HT-29 (cell line): ENCODE data around the gene PCDH9. TPM values are rescaled to one million over a fixed set of nuclear protein-coding genes. Genes with fewer than 3 reads are reported as not detected.

Source experiments
- DNase-seq: peaks from one replicate; pipeline ENCODE4 v3.0.0-alpha.2; 2015; ENCODE audit warnings: low spot score
- total RNA-seq: library from RNA; depleted of rRNA; stranded (reverse); fragments of >200 nt; shearing (Covaris generic); gene quantifications from 2 replicates; pipeline ENCODE4 v1.2.3, GENCODE V29; 2014

The PCDH9 gene
- total RNA-seq, 1 experiment from 2014 or later: not detected

DNA sequence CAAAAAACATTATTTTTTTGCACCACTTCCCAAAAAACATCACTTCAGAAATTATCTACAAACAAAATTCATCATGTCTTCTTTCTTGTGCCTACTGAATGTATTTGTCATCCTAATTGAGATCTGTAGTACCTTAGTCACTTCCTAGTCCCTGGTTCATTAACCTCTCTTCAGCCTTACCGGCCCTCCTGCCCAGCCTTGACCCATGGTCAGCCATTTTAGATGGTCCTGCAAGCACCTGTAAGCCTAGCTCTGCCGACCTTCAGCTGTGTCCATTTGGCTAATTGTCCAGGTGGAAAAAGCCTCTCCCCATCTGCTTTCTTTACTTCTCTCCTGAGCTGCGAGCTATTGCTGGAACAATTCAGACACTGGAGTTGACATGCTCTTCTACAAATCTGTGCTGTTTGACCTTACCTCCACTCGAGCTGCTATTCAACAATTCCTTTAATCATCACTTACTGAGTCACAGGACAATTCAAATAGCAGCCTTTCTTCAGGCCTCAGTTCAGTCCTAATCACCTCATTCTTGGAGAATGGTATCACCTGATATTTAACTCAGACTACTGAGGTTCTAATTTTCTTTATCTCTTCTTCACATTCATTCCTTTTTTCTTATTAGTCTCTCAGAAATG, 882.5 kb downstream of the PCDH9 start:
- no peak for DNase-seq

GRCh38 chr13:66345971-66346370, 884.2 kb downstream of the PCDH9 start:
- DNase-seq: no peak

DNA sequence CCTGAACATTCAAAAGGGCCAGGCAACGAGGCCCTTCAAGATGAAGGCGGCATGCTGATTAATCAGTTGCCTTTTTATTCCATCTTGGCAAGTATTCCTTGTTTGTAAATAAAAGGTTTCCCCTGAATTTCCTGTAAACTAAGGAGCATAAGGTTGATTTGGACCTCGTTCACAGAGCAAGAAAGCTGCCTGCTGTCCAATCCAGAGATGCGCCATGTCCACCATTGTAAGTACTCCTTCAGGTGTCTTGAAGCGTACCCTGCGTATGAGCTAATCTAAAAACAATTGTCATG, 884.7 kb downstream of the PCDH9 start:
- DNase-seq: no peak

- no peak for DNase-seq
Measured at GRCh38 chr13:66344805-66345517, 885.2 kb downstream of the PCDH9 start.

DNA sequence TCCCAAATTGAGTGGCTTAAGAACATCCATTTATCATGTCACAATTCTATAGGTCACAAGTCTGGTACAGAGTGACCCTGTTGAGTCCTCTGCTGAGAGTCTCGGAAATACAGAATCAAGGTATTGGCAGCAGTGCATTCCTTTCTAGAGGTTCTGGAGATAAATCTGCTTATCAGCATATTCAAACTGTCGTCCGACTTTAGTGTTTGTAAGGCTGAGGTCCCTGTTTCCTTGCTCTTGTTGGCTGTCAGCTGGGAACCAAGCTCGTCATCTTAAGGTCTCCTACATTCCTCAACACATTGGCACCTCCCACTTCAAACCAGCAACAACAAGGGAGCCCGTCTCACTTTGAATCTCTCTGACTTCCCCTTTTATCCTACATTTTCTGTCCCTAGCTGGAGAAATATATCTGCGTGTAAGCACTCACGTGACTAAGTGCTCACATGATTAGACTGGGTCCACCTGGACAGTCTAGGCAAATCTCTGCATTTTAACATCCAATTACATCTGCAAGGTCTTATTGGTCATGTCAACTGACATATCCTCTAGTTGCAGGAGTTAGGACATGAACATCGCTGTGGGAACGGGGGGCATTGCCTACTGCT, 886.8 kb downstream of the PCDH9 start:
- no peak for DNase-seq

DNA sequence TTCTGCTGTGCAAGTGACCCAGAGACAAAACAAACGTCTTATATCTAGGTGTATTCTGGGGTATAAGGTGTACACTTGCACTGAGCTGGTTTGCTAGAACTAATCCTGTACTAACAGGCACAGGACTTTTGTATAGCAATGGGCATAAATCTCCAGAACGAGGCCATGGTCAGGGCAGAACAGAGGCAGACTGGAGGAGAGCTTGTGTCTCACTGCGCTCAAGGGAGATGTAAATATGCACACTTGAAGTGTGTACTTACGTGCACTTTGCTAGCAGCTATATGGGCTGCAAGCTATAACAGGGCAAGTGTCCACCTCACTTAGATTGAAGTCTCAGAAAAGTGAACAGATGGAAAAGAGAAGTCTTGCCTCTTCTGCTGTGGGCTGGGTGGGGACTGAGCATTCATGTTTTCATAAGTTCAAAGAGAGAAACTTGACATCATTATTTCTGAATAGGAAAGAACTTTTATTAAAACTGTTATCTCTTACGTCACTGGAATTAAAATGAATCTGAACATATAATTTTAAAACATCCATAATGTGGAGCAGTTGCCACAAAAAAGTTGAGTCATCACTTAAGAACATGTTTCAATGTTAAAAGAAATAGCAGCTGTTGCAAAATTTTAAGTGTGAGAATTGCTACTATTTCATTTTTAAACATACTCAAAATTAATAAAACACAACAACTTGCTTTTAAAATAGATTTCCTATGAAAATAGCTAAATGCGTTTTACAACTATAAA, 888.3 kb downstream of the PCDH9 start:
- no peak for DNase-seq

DNA sequence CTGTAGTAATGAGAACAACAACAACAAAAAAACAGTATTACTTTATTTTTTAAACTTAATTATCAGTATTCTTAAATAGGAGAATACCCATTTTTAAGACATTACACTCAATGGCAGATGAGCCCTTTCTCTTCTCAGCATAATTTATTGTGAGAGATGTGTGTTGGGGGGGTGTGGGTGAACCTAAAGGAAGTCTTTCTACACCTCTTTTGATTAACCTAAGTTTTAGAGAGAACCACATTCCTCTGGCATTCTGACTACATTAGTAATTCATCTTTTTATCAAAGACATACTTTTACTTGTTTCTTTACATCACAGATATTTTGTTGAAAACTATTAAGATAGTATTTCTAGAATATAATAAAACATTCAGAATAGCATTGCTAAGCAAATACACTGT, 890.9 kb downstream of the PCDH9 start:
- no peak for DNase-seq

GRCh38 chr13:66338542-66338941, 891.6 kb downstream of the PCDH9 start:
- DNase-seq: no peak

DNA sequence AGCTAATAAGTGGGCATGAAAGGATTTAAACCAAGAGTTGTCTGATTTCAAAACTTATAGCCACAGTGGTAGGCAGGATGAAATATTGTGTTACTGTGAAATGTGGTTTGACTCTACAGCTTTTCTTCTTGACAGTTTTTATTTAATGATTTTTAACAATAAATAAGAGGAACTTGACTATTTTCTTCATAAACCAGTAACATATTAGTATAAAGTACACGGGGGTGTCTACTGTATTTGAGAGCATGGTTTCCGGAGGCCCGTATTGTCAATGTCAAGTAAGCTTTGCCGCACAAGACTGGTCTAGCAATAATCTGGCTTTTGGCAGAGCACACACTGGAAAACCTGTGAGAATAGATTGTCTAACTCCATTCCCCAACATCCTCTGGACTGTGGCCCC, 894.5 kb downstream of the PCDH9 start:
- DNase-seq: no peak

GRCh38 chr13:66329988-66330451, 900.1 kb downstream of the PCDH9 start:
- DNase-seq: no peak

DNA sequence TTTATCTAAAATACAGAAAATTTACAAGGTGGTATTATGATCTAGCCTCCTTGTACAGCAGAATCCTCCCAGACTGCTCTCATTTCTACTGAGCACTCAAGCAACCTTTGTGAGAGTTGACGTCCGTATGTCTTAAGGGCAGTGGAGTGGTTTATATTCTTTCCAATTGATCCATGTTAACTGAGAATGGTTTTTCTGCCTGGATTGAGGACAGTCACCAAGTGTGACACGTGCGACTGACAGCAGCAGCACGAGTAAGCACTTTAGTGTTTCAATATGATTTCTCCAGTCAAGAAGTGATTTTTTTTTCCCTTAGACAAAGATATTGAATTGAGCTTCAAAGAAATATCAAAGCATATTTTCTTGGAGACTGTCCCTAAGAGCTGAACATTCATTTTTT, 901.7 kb downstream of the PCDH9 start:
- DNase-seq: no peak

DNA sequence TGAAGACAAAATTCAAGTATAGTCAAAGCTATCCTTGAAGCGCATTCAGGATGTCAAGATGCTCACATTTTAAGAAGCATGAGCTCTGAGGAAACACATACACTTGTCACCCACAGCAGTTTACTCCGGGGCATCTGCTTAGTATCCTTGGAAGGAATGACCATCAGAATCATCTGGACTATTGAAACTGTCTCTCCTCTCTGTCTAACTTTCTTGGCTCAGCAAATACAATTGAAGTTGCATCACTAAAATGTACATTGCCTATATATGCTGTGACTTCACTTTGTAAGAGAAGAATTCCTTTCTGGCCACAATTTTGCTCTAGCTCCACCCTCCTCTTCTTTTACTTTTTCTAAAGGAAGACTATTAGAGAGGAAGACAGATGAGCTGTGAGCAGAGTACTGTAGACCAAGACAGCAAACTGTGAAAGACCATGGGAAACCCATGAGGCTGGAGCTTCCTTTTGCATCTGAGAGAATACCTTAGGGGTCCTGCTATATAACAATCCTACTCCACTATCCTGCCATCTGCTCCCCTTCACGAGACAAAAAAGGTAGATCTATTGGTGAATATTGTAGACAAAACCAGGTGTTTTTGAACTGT, 906.3 kb downstream of the PCDH9 start:
- no peak for DNase-seq

GRCh38 chr13:66322936-66323335, 907.2 kb downstream of the PCDH9 start:
- no peak for DNase-seq

DNA sequence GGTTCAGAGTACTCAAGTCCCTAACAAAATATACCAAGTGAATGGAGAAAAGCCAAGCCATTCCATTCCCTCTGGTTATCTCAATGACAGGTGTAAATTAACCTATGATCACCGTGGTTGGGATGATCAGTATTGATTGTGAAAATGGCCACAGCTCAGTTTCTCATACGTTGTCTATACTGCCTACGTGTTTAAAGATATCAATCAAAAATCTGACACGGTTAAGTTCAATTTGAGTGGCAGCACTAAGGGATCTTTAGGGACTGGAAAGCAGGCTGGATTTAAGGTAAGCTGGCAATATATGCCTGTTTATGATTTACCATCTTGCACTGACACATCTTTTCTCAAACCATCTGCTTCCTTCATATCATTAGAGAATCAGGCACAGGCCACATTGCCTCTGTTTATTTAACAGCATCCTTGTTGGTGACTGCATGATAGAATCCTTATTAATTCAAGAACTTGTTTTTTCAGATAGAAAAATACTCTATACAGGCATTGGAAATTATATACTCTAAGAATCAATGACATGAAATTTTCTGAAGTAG, 907.9 kb downstream of the PCDH9 start:
- no peak for DNase-seq

GRCh38 chr13:66314911-66315310, 915.2 kb downstream of the PCDH9 start:
- DNase-seq: no peak

DNA sequence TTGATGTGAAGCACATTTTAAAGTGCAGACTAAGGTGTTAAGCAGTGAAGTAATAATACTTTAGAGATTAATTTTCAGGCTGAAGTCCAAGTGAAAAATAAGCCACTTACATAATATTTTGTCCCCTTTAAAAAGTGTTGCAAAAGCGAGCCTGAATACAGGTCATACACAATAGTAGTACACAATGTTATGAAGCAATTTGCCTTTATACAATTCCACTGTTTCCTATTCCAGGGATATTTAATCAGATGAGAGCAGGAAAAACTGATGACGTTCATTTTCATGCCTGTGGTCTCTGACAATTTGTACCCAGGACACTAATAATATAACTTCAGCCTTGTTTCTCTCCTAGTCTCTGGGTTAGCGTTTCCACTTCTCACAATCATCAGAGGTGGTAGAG, 916.7 kb downstream of the PCDH9 start:
- DNase-seq: no peak

DNA sequence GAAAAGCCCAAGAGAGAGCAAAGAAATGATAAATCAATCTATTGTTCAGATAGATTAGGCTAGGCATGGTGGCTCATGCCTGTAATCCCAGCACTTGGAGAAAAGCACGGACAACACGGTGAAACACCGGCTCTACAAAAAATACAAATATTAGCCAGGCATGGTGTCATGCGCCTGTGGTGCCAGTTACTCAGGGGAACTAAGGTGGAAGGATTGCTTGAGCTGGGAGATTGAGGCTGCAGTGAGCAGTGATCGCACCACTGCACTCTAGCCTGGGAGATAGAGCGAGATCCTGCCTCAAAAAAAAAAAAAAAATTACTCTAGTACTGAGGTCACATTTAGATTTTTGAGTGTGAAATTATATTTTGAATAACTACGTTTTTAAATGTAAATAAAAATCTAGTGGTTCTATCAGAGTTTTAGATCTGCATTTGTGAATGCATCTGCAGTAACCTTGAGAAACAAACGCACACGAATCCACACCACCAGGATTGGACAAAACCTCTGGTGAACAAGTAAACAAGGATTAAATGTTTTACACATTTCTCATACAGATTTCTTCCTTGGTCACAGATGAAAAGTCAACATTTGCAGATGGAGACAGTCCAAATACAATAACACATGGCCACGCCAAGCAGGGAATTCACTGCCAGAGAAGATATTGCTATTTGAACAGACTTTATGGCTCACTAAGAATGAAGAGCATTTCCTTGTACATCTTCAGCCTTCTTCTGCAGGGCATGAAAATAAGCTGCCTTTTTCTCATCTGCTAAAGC, 917.6 kb downstream of the PCDH9 start:
- DNase-seq: peak; percentile 35

- no peak for DNase-seq
Measured at GRCh38 chr13:66305961-66306617, 924.0 kb downstream of the PCDH9 start.

- no peak for DNase-seq
Measured at GRCh38 chr13:66301482-66301881, 928.7 kb downstream of the PCDH9 start.

DNA sequence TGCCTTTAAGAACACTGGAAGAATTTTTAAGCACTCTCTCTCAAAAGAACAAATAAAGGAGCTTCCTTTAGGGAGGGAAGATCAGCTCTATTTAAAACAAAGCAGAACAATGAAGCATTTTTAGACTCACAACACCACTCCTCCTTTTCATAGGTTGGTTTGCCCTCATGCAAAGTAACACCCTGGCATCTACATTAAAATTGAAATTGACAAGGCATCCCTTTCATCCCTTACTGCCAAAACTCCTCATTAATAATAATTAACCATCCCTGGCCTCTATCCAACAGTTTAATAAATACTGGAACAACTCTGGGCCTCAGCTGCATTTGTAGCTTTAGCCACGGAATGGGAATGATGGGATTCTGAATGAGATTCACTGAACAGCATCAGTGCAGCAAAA, 929.1 kb downstream of the PCDH9 start:
- peak; percentile 10 for DNase-seq
